K562 (cell line): ENCODE results near the gene ZKSCAN4. TPM values are rescaled to one million over a fixed set of nuclear protein-coding genes. Genes with fewer than 3 reads are reported as not detected.

Source experiments
- ATAC-seq: fragments of 200-7000 bp; cut with Tn5 transposase; 3 replicates; pipeline ENCODE4 v1.9.1; 2020; ENCODE audit warnings: moderate library complexity
- Bru-seq: library from RNA; stranded (reverse); fragments of 400-500 nt; gene quantifications from one replicate; lab custom pipeline; 2021; lab: Mats Ljungman, UMichigan
- BruChase-seq, 2 experiments: library from RNA; stranded (reverse); fragments of 400-500 nt; gene quantifications; one replicate each; lab custom pipeline; 2021; lab: Mats Ljungman, UMichigan
- BruUV-seq: library from RNA; stranded (reverse); fragments of 400-500 nt; replicated peaks from 2 replicates; lab custom pipeline; 2021; lab: Mats Ljungman, UMichigan
- CTCF ChIA-PET: fragments of 300-600 bp; formaldehyde crosslinking; extraction: SDS; loops from one replicate; lab custom pipeline; 2021; ENCODE audit warnings: low intra/inter-chr PET ratio; lab: Yijun Ruan, JAX
- POLR2A ChIA-PET: fragments of 300-600, 350-650 bp; sonication (Branson Sonifier 250); formaldehyde crosslinking; extraction: SDS; loops from one replicate; lab custom pipeline; 2021; ENCODE audit warnings: antibody characterized with exemption, inconsistent platforms; lab: Yijun Ruan, JAX
- DNase-seq, 4 experiments: peaks; one replicate each; pipeline versions ENCODE4 v3.0.0 to v3.0.0-alpha.2; 2011 to 2018; ENCODE audit warnings: low spot score in 3 of 4, mixed read lengths in 3 of 4; ENCODE audit errors: extremely low read depth in 1 of 4
- FAIRE-seq: peaks from 2 replicates; lab custom pipeline; 2011; peaks lifted over from hg19 to GRCh38; lab: Jason Lieb, UNC
- H2AFZ ChIP-seq: 2 replicates; pipeline ENCODE4 v1.6.0; 2011; ENCODE audit warnings: low read depth, low read length, control low read depth, inconsistent platforms
- H3K27ac ChIP-seq: fragments of 200-600 bp; 3 replicates; pipeline ENCODE4 v1.8.0; 2011; ENCODE audit warnings: low read depth, mild to moderate bottlenecking, control low read depth, inconsistent platforms, low read length, moderate library complexity, mixed read lengths; ENCODE audit errors: extremely low read depth
- H3K27me3 ChIP-seq, 2 experiments: fragments of 300-600 bp in 1 of 2; 2 replicates in 1 of 2; 3 replicates in 1 of 2; pipeline versions ENCODE4 v1.6.0 to v1.8.0; 2011; ENCODE audit warnings: inconsistent platforms in 2 of 2, low read length in 2 of 2, mild to moderate bottlenecking in 1 of 2, mixed read lengths in 1 of 2, moderate library complexity in 1 of 2; ENCODE audit not compliant: control insufficient read depth in 2 of 2, insufficient read depth in 2 of 2
- H3K36me3 ChIP-seq: fragments of 300-600 bp; 3 replicates; pipeline ENCODE4 v1.8.0; 2011; ENCODE audit warnings: mild to moderate bottlenecking, low read length, inconsistent platforms; ENCODE audit not compliant: control insufficient read depth, insufficient read depth
- H3K4me1 ChIP-seq, 2 experiments: fragments of 200-600 bp in 1 of 2; replicated peaks in 1 of 2; 2 replicates in 1 of 2; 3 replicates in 1 of 2; pipeline versions ENCODE4 v1.5.1 to v1.8.0; 2011; ENCODE audit warnings: inconsistent platforms in 2 of 2, low read length in 2 of 2, mild to moderate bottlenecking in 1 of 2, mixed read lengths in 1 of 2, moderate library complexity in 1 of 2; ENCODE audit not compliant: control insufficient read depth in 2 of 2, insufficient read depth in 2 of 2
- H3K4me2 ChIP-seq: 2 replicates; pipeline ENCODE4 v1.6.1; 2011; ENCODE audit warnings: low read length, control low read depth, inconsistent platforms, mixed read lengths; ENCODE audit not compliant: insufficient read depth
- H3K4me3 ChIP-seq: fragments of 200-600 bp; sonication (generic), shearing (Covaris generic); 2 replicates; pipeline ENCODE4 v1.5.1; 2016; ENCODE audit warnings: control low read depth, inconsistent platforms
- H3K79me2 ChIP-seq: fragments of 200-600 bp; 3 replicates; pipeline ENCODE4 v1.8.0; 2011; ENCODE audit warnings: low read length, inconsistent platforms; ENCODE audit not compliant: control insufficient read depth, insufficient read depth
- H3K9ac ChIP-seq, 2 experiments: 2 replicates each; pipeline versions ENCODE4 v1.6.0 to v1.6.1; 2011; ENCODE audit warnings: low read depth in 2 of 2, low read length in 2 of 2, control low read depth in 1 of 2, inconsistent platforms in 1 of 2, mild to moderate bottlenecking in 1 of 2, mixed read lengths in 1 of 2; ENCODE audit not compliant: insufficient read depth in 1 of 2
- H3K9me1 ChIP-seq: one replicate; pipeline ENCODE4 v1.6.0; 2011; ENCODE audit warnings: inconsistent platforms, mild to moderate bottlenecking, low read length, moderate library complexity; ENCODE audit not compliant: control insufficient read depth, insufficient read depth
- H3K9me3 ChIP-seq: replicated peaks from 2 replicates; pipeline ENCODE4 v1.5.1; 2011; ENCODE audit warnings: low read depth, low read length, inconsistent platforms; ENCODE audit not compliant: control insufficient read depth, insufficient read depth
- H4K20me1 ChIP-seq: replicated peaks from 2 replicates; pipeline ENCODE4 v1.6.1; 2011; ENCODE audit warnings: low read length, inconsistent platforms, mixed read lengths; ENCODE audit not compliant: control insufficient read depth, insufficient read depth
- ATF4 ChIP-seq: fragments of 450-650 bp; formaldehyde crosslinking; IDR thresholded peaks from 2 replicates; pipeline ENCODE4 v1.4.0; 2022; ENCODE audit warnings: mild to moderate bottlenecking, moderate library complexity
- KLF13 ChIP-seq: fragments of 450-650 bp; IDR thresholded peaks from 2 replicates; pipeline ENCODE4 v1.6.1; 2016; ENCODE audit warnings: missing genetic modification characterization, low read depth, mild to moderate bottlenecking, missing compliant biosample characterization, moderate library complexity, borderline replicate concordance
- MCM5 ChIP-seq: fragments of 450-650 bp; IDR thresholded peaks from 2 replicates; pipeline ENCODE4 v1.6.1; 2016; ENCODE audit warnings: low read depth
- ZNF445 ChIP-seq: fragments of 250-450 bp; sonication (Bioruptor Pico); IDR thresholded peaks from 2 replicates; pipeline ENCODE4 v1.4.0; 2020; ENCODE audit warnings: low read depth, mild to moderate bottlenecking, moderate library complexity
- ZNF584 ChIP-seq: fragments of 200-800 bp; sonication (Bioruptor generic); IDR thresholded peaks from 2 replicates; pipeline ENCODE4 v1.6.1; 2016; ENCODE audit warnings: low read depth, mild to moderate bottlenecking, missing genetic modification characterization, missing compliant biosample characterization
- WGBS: fragments of 100-300 bp; shearing (Covaris generic); methylation state at CpG from one replicate; pipeline ENCODE4 v1.1.6; 2016; ENCODE audit warnings: low coverage, mixed read lengths; ENCODE audit not compliant: insufficient coverage; ENCODE audit errors: missing lambda C conversion rate; 5-methylcytosine and 5-hydroxymethylcytosine counted together
- in situ Hi-C: fragments of 300-500 bp; cut with MboI; formaldehyde crosslinking; loops from 4 replicates; pipeline ENCODE4 v1.15.0; 2018; ENCODE audit warnings: inconsistent platforms, mixed read lengths
- intact Hi-C: fragments of 100-400 bp; cut with micrococcal nuclease; formaldehyde crosslinking; loops from 2 replicates; pipeline ENCODE4 v1.14.2; 2022
- long read RNA-seq, 3 experiments: library from polyadenylated mRNA in 2 of 3; library from RNA in 1 of 3; unstranded in 2 of 3; stranded (forward) in 1 of 3; transcript quantifications; one replicate each; pipeline ENCODE4 v2.0.0, GENCODE V29; 2019 to 2022
- polyA minus RNA-seq, 3 experiments: library from RNA; depleted of rRNA, polyadenylated mRNA; stranded (reverse); fragments of >200 nt; gene quantifications; 2 replicates each; pipeline ENCODE4 v1.2.3, GENCODE V29; 2011
- polyA plus RNA-seq, 8 experiments: library from polyadenylated mRNA; depleted of rRNA in 4 of 8; stranded (reverse) in 5 of 8; unstranded in 3 of 8; fragments of >200 nt; fragmentation: Nextera tagmentation in 2 of 8; fragmentation: Illumina TruSeq in 1 of 8; extraction: Ambion mirVana in 2 of 8; extraction: Trizol in 1 of 8; gene quantifications; 2 replicates each; pipeline versions ENCODE4 v1.2.1 to v1.2.3, GENCODE V29; 2011 to 2014; ENCODE audit warnings: inconsistent platforms in 1 of 8, missing spikeins in 1 of 8
- total RNA-seq, 7 experiments: library from RNA; depleted of rRNA in 6 of 7; stranded (reverse); fragments of >200 nt in 6 of 7; fragmentation: Illumina TruSeq in 2 of 7; extraction: Trizol in 2 of 7; gene quantifications; 2 replicates each; pipeline versions ENCODE4 v1.2.1 to v1.2.3, GENCODE V29; 2011 to 2021; ENCODE audit warnings: low replicate concordance in 1 of 7

ZKSCAN4 gene
- total RNA-seq (2011; cell fraction: chromatin; rRNA removed; ENCODE audit: low replicate concordance), result 4.0 and 6.2 TPM in 2 replicates
- total RNA-seq (2011; cell fraction: nucleolus; rRNA removed), result 4.7 and 5.1 TPM in 2 replicates
- 3.3 and 4.5 TPM in 2 replicates for total RNA-seq (2011; cell fraction: nucleoplasm; rRNA removed)
- total RNA-seq (2014; rRNA removed) (3.8 and 4.7 TPM in 2 replicates), total RNA-seq (2014; rRNA removed; fragmentation: Illumina TruSeq; extraction: Trizol) (5.0 and 5.9 TPM in 2 replicates), total RNA-seq (2015; rRNA removed; fragmentation: Illumina TruSeq; extraction: Trizol) (5.3 and 6.4 TPM in 2 replicates), total RNA-seq (2021) (4.2 and 5.1 TPM in 2 replicates), polyA plus RNA-seq (2011; rRNA removed) (4.6 and 5.3 TPM in 2 replicates), polyA plus RNA-seq (2014; fragmentation: Illumina TruSeq; extraction: Trizol) (4.9 and 5.0 TPM in 2 replicates), polyA plus RNA-seq (2014; fragmentation: Nextera tagmentation; extraction: Ambion mirVana) (1 to 10 TPM; 1.2 to 1.6 TPM), polyA plus RNA-seq (2014; rRNA removed) (4.1 and 4.7 TPM in 2 replicates), polyA minus RNA-seq (2011; rRNA and poly(A)+ RNA removed) (5.1 and 8.8 TPM in 2 replicates), Bru-seq, nascent RNA (percentile 72 among the genes with signal in this experiment), BruChase-seq, experiment 1, labeled RNA remaining after a 2-hour chase (percentile 76 among the genes with signal in this experiment), BruChase-seq, experiment 2, labeled RNA remaining after a 6-hour chase (percentile 76 among the genes with signal in this experiment)
- 1.4 and 2.2 TPM in 2 replicates for polyA plus RNA-seq (2011; cell fraction: cytosol; rRNA removed)
- 4.4 and 4.9 TPM in 2 replicates for polyA plus RNA-seq (2011; cell fraction: nucleus; rRNA removed)
- polyA plus RNA-seq (2012), result 3.3 and 3.6 TPM in 2 replicates
- polyA minus RNA-seq (2011; cell fraction: cytosol; rRNA and poly(A)+ RNA removed), result 2.2 and 2.8 TPM in 2 replicates
- 3.0 and 4.8 TPM in 2 replicates for polyA minus RNA-seq (2011; cell fraction: nucleus; rRNA and poly(A)+ RNA removed)
- long read RNA-seq, experiment 1, transcript ZKSCAN4-201 (5 exons, 2,375 nt), result major isoform, 5 of 9 reads
- long read RNA-seq, experiment 1, partial matches to known transcripts, result 1 of 9 reads
- long read RNA-seq, experiment 1, other reads (novel, unspliced or antisense), result 3 of 9 reads
- long read RNA-seq, experiment 2, partial matches to known transcripts, result 2 of 9 reads
- long read RNA-seq, experiment 2, other reads (novel, unspliced or antisense), result 5 of 9 reads
- long read RNA-seq, experiment 3, partial matches to known transcripts, result 0 of 4 reads
- long read RNA-seq, experiment 3, other reads (novel, unspliced or antisense), result 2 of 4 reads

GRCh38 chr6:28252009-28252975 lies at the start of gene ZKSCAN4:
TSS of gene ZKSCAN4 (minus strand) at chr6:28252269. CDS start at chr6:28251980, 289 bp downstream.
- H3K9me1 ChIP-seq, result no peaks in the 10 kb centered on the region
- H3K9me3 ChIP-seq, result 0 out of 2 replicates have a peak, but pooled peaks cover 2% of the 10 kb centered on the region
- BruUV-seq, result no TSS peak
- no peaks in the 10 kb centered on the region for H4K20me1 ChIP-seq
- 3% methylated on average over 14 of the region's 14 CpGs for WGBS
- H3K9ac ChIP-seq, result peak within 1 kb of the TSS; percentile 77 to 96
- peaks cover 10 to 24% of the 10 kb centered on the region in 2 experiments for H3K4me1 ChIP-seq
- peak; percentile 82 to 96 (median 88) for DNase-seq
- in situ Hi-C loops, result no loop called here
- ATAC-seq, result peak; percentile 94
- peak within 1 kb of the TSS; percentile 99 for H3K4me2 ChIP-seq
- peaks cover 19% of the 10 kb centered on the region for H3K79me2 ChIP-seq
- H3K4me3 ChIP-seq, result peak within 1 kb of the TSS; percentile 73
- POLR2A ChIA-PET, result interaction anchor here (0.5 to 8.3 kb wide), 10 partner anchors 16 to 149 kb away, joined by 3 to 73 read pairs (median 4); partner anchors contain the start of genes PGBD1, ZKSCAN8, ZSCAN26 and ZSCAN31
- peak within 1 kb of the TSS; percentile 97 for H2AFZ ChIP-seq
- no peaks in the 10 kb centered on the region for H3K27me3 ChIP-seq
- H3K36me3 ChIP-seq, result peaks cover 15% of the 10 kb centered on the region; the same call in 2 of the 3 replicates
- peak within 1 kb of the TSS; percentile 60 for H3K27ac ChIP-seq
- intact Hi-C loops, result loop anchor here (1.0 kb wide), 3 partner anchors 27 to 116 kb away; partner anchors contain the start of genes ZKSCAN8 and ZSCAN9
- CTCF ChIA-PET, result interaction anchor here (0.8 kb wide), 1 partner anchor 99 kb away, joined by 3 read pairs; no protein-coding TSS in a partner anchor
- FAIRE-seq, result peak; percentile 95
- no peak for TF ChIP-seq ZNF445
- no peak for TF ChIP-seq MCM5
- peak; percentile 42 for TF ChIP-seq KLF13 (tag)
- no peak for TF ChIP-seq ATF4
- no peak for TF ChIP-seq ZNF584 (CRISPR knock-in tag)
